ENCODE measurements around the gene GPRC5A. TPM values are rescaled to one million over a fixed set of nuclear protein-coding genes. Genes with fewer than 3 reads are reported as not detected.

GPRC5A gene
- total RNA-seq, 1 donor from 2014 or later = 3.4 TPM

DNA sequence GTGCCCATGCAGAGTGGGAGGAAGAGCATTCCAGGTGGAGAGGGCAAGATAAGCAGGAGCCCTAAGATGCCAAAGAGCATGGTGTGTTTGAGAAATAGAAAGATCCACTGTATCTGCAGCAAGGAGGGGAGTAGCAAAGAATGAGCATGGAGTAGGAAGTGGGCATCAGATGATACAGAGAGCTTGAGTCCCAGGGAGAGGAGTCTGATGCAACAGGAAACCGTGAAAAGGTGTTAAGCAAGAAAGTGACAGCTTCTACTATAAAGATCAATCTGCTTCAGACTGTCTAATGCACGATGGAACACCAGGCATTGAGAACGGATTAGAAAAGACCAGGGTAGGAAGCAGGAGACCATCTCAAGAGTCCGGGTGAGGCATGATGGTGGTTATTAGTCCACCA lies 72.9 kb downstream of the GPRC5A start:
- TF ChIP-seq, protein P1, sequence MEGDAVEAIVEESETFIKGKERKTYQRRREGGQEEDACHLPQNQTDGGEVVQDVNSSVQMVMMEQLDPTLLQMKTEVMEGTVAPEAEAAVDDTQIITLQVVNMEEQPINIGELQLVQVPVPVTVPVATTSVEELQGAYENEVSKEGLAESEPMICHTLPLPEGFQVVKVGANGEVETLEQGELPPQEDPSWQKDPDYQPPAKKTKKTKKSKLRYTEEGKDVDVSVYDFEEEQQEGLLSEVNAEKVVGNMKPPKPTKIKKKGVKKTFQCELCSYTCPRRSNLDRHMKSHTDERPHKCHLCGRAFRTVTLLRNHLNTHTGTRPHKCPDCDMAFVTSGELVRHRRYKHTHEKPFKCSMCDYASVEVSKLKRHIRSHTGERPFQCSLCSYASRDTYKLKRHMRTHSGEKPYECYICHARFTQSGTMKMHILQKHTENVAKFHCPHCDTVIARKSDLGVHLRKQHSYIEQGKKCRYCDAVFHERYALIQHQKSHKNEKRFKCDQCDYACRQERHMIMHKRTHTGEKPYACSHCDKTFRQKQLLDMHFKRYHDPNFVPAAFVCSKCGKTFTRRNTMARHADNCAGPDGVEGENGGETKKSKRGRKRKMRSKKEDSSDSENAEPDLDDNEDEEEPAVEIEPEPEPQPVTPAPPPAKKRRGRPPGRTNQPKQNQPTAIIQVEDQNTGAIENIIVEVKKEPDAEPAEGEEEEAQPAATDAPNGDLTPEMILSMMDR (IDR thresholded peaks at IDR 0.05; ENCODE audit: unreplicated experiment) = no peak
- Mint-ChIP-seq H3K9me3 (ENCODE audit: unreplicated experiment) (no peaks in the 10 kb centered on the region), H3K27me3 (ENCODE audit: unreplicated experiment) (peaks cover 5% of the 10 kb centered on the region), H3K36me3 (ENCODE audit: low read depth, unreplicated experiment) (peaks cover 26% of the 10 kb centered on the region), H3K4me3 (ENCODE audit: unreplicated experiment) (no peak overlapping the region), H3K4me1 (ENCODE audit: unreplicated experiment) (peaks cover 15% of the 10 kb centered on the region), H3K27ac (ENCODE audit: unreplicated experiment) (no peak overlapping the region)
- DNase-seq (ENCODE audit: low spot score) = no peak

DNA sequence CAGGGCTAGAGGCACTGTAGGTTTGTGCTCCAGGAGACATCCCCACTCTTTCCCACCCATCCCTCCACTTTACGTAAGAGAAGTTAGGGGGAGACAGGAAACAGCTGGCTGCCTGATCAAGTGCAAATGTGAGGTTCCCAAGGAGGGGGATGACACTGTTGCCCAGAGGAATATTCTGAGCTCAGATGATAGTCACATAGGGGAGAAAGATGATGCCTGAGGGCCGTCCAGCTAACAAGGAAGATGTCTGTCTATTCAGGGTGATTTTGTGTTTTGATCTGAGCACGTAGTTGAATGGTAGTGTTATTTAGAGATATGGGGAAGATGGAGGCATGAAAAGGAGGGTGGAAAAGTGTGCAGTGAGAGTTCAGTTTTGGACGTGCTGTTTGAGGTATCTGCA lies 74.5 kb downstream of the GPRC5A start:
- Mint-ChIP-seq H3K4me3 (ENCODE audit: unreplicated experiment) (no peak overlapping the region), H3K27ac (ENCODE audit: unreplicated experiment) (peak overlapping the region; percentile 5), H3K36me3 (ENCODE audit: low read depth, unreplicated experiment) (peaks cover 26% of the 10 kb centered on the region), H3K4me1 (ENCODE audit: unreplicated experiment) (peaks cover 15% of the 10 kb centered on the region), H3K9me3 (ENCODE audit: unreplicated experiment) (no peaks in the 10 kb centered on the region), H3K27me3 (ENCODE audit: unreplicated experiment) (peaks cover 5% of the 10 kb centered on the region)
- DNase-seq (ENCODE audit: low spot score) = no peak
- TF ChIP-seq, protein P1 (IDR thresholded peaks at IDR 0.05; ENCODE audit: unreplicated experiment) = no peak

Other genes starting within 250 kb of the GPRC5A start
- 4.0 TPM for gene GPR19, start 195.4 kb upstream of the GPRC5A start, total RNA-seq (ENCODE audit: unreplicated experiment)
- gene CDKN1B, start 174.2 kb upstream of the GPRC5A start, total RNA-seq (ENCODE audit: unreplicated experiment) = 34.6 TPM
- 5.2 TPM for gene APOLD1, start 105.9 kb upstream of the GPRC5A start, total RNA-seq (ENCODE audit: unreplicated experiment)
- gene DDX47, start 78.2 kb upstream of the GPRC5A start, total RNA-seq (ENCODE audit: unreplicated experiment) = 45.1 TPM
- not detected for gene GPRC5D, start 60.6 kb downstream of the GPRC5A start, total RNA-seq (ENCODE audit: unreplicated experiment)
- gene HEBP1, start 108.7 kb downstream of the GPRC5A start, total RNA-seq (ENCODE audit: unreplicated experiment) = 83.3 TPM
- gene FAM234B, start 152.8 kb downstream of the GPRC5A start, total RNA-seq (ENCODE audit: unreplicated experiment) = 36.3 TPM
- gene GSG1, start 212.1 kb downstream of the GPRC5A start, total RNA-seq (ENCODE audit: unreplicated experiment) = 0.46 TPM

All from endothelial cell (in vitro differentiated cells).